Esophagus squamous epithelium (tissue), 4 donors: Measurements from ENCODE around the gene NPHP1.

Experiments used
- POLR2A ChIP-seq, 4 donors: fragments of 450-650 bp; IDR thresholded peaks; one replicate each; pipeline ENCODE4 v1.6.1; 2017; ENCODE audit warnings: antibody characterized with exemption in 4 of 4, mild to moderate bottlenecking in 4 of 4, moderate library complexity in 3 of 4
- TF ChIP-seq, protein P1 (sequence below), 6 experiments: fragments of 450-650 bp in 4 of 6; fragments of 200-600 bp in 2 of 6; sonication (generic) in 2 of 6; IDR thresholded peaks; one replicate each; pipeline ENCODE4 v1.5.1; 2016 to 2019; ENCODE audit warnings: antibody characterized with exemption in 6 of 6, mild to moderate bottlenecking in 4 of 6, moderate library complexity in 4 of 6

DNA sequence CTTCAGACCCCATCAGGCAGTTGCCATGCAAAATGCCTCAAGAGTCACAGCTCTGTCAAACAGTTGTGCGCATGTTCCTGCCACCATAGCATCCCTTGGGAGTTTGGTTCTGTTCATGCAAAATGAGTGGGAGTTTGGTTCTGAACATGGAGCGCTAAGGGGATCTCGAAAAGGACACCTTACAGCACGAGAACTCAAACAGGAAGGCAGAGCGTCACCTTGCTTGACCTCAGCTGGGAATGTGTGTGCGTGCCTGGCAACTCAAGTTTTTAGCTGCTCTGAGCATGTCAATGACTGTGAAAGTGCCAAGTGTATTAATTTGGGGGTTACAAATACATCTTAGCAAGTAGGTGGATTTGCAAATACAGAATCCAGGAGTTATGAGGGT, 105.8 kb downstream of the NPHP1 start:
- TF ChIP-seq, protein P1, sequence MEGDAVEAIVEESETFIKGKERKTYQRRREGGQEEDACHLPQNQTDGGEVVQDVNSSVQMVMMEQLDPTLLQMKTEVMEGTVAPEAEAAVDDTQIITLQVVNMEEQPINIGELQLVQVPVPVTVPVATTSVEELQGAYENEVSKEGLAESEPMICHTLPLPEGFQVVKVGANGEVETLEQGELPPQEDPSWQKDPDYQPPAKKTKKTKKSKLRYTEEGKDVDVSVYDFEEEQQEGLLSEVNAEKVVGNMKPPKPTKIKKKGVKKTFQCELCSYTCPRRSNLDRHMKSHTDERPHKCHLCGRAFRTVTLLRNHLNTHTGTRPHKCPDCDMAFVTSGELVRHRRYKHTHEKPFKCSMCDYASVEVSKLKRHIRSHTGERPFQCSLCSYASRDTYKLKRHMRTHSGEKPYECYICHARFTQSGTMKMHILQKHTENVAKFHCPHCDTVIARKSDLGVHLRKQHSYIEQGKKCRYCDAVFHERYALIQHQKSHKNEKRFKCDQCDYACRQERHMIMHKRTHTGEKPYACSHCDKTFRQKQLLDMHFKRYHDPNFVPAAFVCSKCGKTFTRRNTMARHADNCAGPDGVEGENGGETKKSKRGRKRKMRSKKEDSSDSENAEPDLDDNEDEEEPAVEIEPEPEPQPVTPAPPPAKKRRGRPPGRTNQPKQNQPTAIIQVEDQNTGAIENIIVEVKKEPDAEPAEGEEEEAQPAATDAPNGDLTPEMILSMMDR (IDR thresholded peaks at IDR 0.05): no peak
- TF ChIP-seq POLR2A (IDR thresholded peaks at IDR 0.05): no peak
